ENCODE measurements around the gene MAGEB3.

Gene MAGEB3

GRCh38 chrX:30280428-30280827 is 50.0 kb downstream of the MAGEB3 start:
- no peak for DNase-seq (ENCODE audit: low spot score)

- no peak for DNase-seq (ENCODE audit: low spot score)
Measured at GRCh38 chrX:30282527-30282926, 52.1 kb downstream of the MAGEB3 start.

GRCh38 chrX:30283456-30284200 is 53.2 kb downstream of the MAGEB3 start:
- DNase-seq (ENCODE audit: low spot score) = no peak

All from ecto neural progenitor cell (in vitro differentiated cells).